Osteocyte (in vitro differentiated cells): ENCODE results near the gene PARP8. TPM values are rescaled to one million over a fixed set of nuclear protein-coding genes. Genes with fewer than 3 reads are reported as not detected.

ENCODE experiments used
- DNase-seq: peaks from one replicate; pipeline ENCODE4 v3.0.0; 2021; ENCODE audit warnings: mixed read lengths; ENCODE audit not compliant: unreplicated experiment; ENCODE audit errors: extremely low spot score
- H3K27ac Mint-ChIP-seq: one replicate; pipeline ENCODE4 v1.8.0; 2021; ENCODE audit warnings: mild to moderate bottlenecking, mixed read lengths; ENCODE audit not compliant: unreplicated experiment
- H3K27me3 Mint-ChIP-seq: one replicate; pipeline ENCODE4 v1.8.0; 2021; ENCODE audit warnings: mixed read lengths; ENCODE audit not compliant: unreplicated experiment
- H3K36me3 Mint-ChIP-seq: one replicate; pipeline ENCODE4 v1.8.0; 2021; ENCODE audit warnings: mixed read lengths; ENCODE audit not compliant: unreplicated experiment
- H3K4me1 Mint-ChIP-seq: one replicate; pipeline ENCODE4 v1.8.0; 2021; ENCODE audit warnings: mixed read lengths; ENCODE audit not compliant: unreplicated experiment
- H3K4me3 Mint-ChIP-seq: one replicate; pipeline ENCODE4 v1.8.0; 2021; ENCODE audit warnings: mild to moderate bottlenecking, moderate library complexity, mixed read lengths; ENCODE audit not compliant: unreplicated experiment
- H3K9me3 Mint-ChIP-seq: one replicate; pipeline ENCODE4 v1.8.0; 2021; ENCODE audit warnings: mixed read lengths; ENCODE audit not compliant: unreplicated experiment
- total RNA-seq: library from RNA; stranded (reverse); gene quantifications from 2 replicates; pipeline ENCODE4 v1.2.1, GENCODE V29; 2021
- TF ChIP-seq, protein P1 (sequence below): fragments of 200-600 bp; sonication (generic); IDR thresholded peaks from 2 replicates; pipeline ENCODE4 v1.5.0; 2021; ENCODE audit warnings: antibody characterized with exemption, mild to moderate bottlenecking, moderate library complexity

Gene PARP8
- total RNA-seq, 1 donor from 2014 or later, result 23.9 TPM

GRCh38 chr5:50715001-50715400 is 48.6 kb downstream of the PARP8 start:
- no peaks in the 10 kb centered on the region for H3K36me3 Mint-ChIP-seq
- H3K4me3 Mint-ChIP-seq, result no peak overlapping the region
- DNase-seq, result no peak
- TF ChIP-seq, protein P1, sequence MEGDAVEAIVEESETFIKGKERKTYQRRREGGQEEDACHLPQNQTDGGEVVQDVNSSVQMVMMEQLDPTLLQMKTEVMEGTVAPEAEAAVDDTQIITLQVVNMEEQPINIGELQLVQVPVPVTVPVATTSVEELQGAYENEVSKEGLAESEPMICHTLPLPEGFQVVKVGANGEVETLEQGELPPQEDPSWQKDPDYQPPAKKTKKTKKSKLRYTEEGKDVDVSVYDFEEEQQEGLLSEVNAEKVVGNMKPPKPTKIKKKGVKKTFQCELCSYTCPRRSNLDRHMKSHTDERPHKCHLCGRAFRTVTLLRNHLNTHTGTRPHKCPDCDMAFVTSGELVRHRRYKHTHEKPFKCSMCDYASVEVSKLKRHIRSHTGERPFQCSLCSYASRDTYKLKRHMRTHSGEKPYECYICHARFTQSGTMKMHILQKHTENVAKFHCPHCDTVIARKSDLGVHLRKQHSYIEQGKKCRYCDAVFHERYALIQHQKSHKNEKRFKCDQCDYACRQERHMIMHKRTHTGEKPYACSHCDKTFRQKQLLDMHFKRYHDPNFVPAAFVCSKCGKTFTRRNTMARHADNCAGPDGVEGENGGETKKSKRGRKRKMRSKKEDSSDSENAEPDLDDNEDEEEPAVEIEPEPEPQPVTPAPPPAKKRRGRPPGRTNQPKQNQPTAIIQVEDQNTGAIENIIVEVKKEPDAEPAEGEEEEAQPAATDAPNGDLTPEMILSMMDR, result no peak
- H3K27me3 Mint-ChIP-seq, result no peaks in the 10 kb centered on the region
- H3K4me1 Mint-ChIP-seq, result peaks cover 18% of the 10 kb centered on the region
- no peak overlapping the region for H3K27ac Mint-ChIP-seq
- H3K9me3 Mint-ChIP-seq, result no peaks in the 10 kb centered on the region

GRCh38 chr5:50716134-50716533 is 49.7 kb downstream of the PARP8 start:
- TF ChIP-seq, protein P1, result no peak
- Mint-ChIP-seq H3K4me1 (peaks cover 13% of the 10 kb centered on the region), H3K27me3 (no peaks in the 10 kb centered on the region), H3K4me3 (no peak overlapping the region), H3K36me3 (no peaks in the 10 kb centered on the region), H3K9me3 (no peaks in the 10 kb centered on the region), H3K27ac (no peak overlapping the region)
- no peak for DNase-seq

GRCh38 chr5:50717651-50718050 is 51.2 kb downstream of the PARP8 start:
- no peaks in the 10 kb centered on the region for H3K27me3 Mint-ChIP-seq
- H3K27ac Mint-ChIP-seq, result no peak overlapping the region
- TF ChIP-seq, protein P1, result no peak
- no peaks in the 10 kb centered on the region for H3K9me3 Mint-ChIP-seq
- no peak overlapping the region for H3K4me3 Mint-ChIP-seq
- no peak for DNase-seq
- peaks cover 11% of the 10 kb centered on the region for H3K4me1 Mint-ChIP-seq
- no peaks in the 10 kb centered on the region for H3K36me3 Mint-ChIP-seq

GRCh38 chr5:50720061-50720710 is 53.7 kb downstream of the PARP8 start:
- Mint-ChIP-seq H3K4me3 (no peak overlapping the region), H3K27ac (no peak overlapping the region), H3K36me3 (no peaks in the 10 kb centered on the region), H3K4me1 (peaks cover 8% of the 10 kb centered on the region), H3K9me3 (no peaks in the 10 kb centered on the region), H3K27me3 (no peaks in the 10 kb centered on the region)
- TF ChIP-seq, protein P1, result no peak
- no peak for DNase-seq

DNA sequence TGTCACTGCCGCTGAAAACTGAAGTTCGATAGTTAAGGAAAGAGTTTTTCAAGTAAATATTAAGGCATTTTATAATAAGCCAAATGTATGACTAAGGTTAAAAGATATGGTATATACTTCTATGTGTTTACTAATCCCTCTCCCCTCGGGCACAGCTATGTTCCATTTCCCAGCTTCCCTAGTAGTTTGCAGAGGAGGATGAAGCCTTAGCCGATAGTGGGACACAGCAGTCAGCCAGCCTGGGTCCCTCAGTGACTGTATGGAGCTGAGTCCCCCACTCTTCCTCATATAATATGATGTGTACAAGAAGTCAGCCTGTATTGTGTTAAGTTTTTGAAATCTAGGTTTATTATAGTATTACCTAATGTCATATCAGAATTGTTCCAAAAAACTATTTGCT is 55.8 kb downstream of the PARP8 start:
- Mint-ChIP-seq H3K27me3 (no peaks in the 10 kb centered on the region), H3K36me3 (no peaks in the 10 kb centered on the region), H3K9me3 (no peaks in the 10 kb centered on the region), H3K27ac (no peak overlapping the region), H3K4me3 (no peak overlapping the region), H3K4me1 (peaks cover 13% of the 10 kb centered on the region)
- TF ChIP-seq, protein P1, result no peak
- no peak for DNase-seq
